Kidney (tissue), 14 donors: ENCODE data around the gene VSTM1. TPM values are rescaled to one million over a fixed set of nuclear protein-coding genes. Genes with fewer than 3 reads are reported as not detected.
A peak's percentile ranks its signal among the peaks of the same experiment; 100 is the strongest.
"Not testable (repeated sequence)": the region's sequence is repeated elsewhere in the genome, so short reads cannot be mapped to it uniquely, and the experiment has no call there.

Experiments used
- DNase-seq, 5 donors: peaks; one replicate each; pipeline ENCODE4 v3.0.0-alpha.2; 2013 to 2020
- FAIRE-seq: peaks from 2 replicates; lab custom pipeline; 2012; peaks lifted over from hg19 to GRCh38; lab: Jason Lieb, UNC
- H3K27ac ChIP-seq, 2 donors: one replicate each; pipeline ENCODE4 v1.7.0; 2013; ENCODE audit warnings: low read depth in 2 of 2, low read length in 2 of 2, inconsistent platforms in 1 of 2
- H3K27me3 ChIP-seq: one replicate; pipeline ENCODE4 v1.7.1; 2013; ENCODE audit warnings: low read length, inconsistent platforms; ENCODE audit not compliant: control insufficient read depth, insufficient read depth
- H3K36me3 ChIP-seq, 3 donors: one replicate each; pipeline versions ENCODE4 v1.7.0 to v1.7.1; 2013; ENCODE audit warnings: low read length in 3 of 3, control low read depth in 1 of 3, inconsistent platforms in 1 of 3; ENCODE audit not compliant: insufficient read depth in 3 of 3, control insufficient read depth in 2 of 3
- H3K4me1 ChIP-seq, 3 donors: one replicate each; pipeline versions ENCODE4 v1.7.0 to v1.7.1; 2013; ENCODE audit warnings: low read length in 3 of 3, inconsistent platforms in 1 of 3, low read depth in 1 of 3; ENCODE audit not compliant: control insufficient read depth in 2 of 3, insufficient read depth in 2 of 3
- H3K4me3 ChIP-seq, 3 donors: one replicate each; pipeline versions ENCODE4 v1.7.0 to v1.8.1; 2013; ENCODE audit warnings: low read length in 3 of 3, control low read depth in 1 of 3, inconsistent platforms in 1 of 3
- H3K9ac ChIP-seq, 3 donors: one replicate each; pipeline versions ENCODE4 v1.7.0 to v1.7.1; 2013; ENCODE audit warnings: low read length in 3 of 3, control low read depth in 1 of 3, inconsistent platforms in 1 of 3
- H3K9me3 ChIP-seq, 3 donors: one replicate each; pipeline versions ENCODE4 v1.7.0 to v1.7.1; 2013; ENCODE audit warnings: low read length in 3 of 3, control low read depth in 1 of 3, inconsistent platforms in 1 of 3; ENCODE audit not compliant: control insufficient read depth in 2 of 3, insufficient read depth in 1 of 3
- intact Hi-C: fragments of 100-400 bp; cut with DNase I; formaldehyde crosslinking; loops from one replicate; pipeline ENCODE4 v1.11.1; 2022
- polyA plus RNA-seq: library from polyadenylated mRNA; stranded (reverse); fragments of 350-450 nt; fragmentation: Illumina TruSeq; extraction: RNeasy Lipid Tissue Mini Kit (QIAGEN cat#74804); gene quantifications from one replicate; pipeline ENCODE4 v1.2.3, GENCODE V29; 2014; ENCODE audit warnings: low read depth, low replicate concordance; ENCODE audit not compliant: insufficient read depth
- total RNA-seq: library from RNA; stranded (reverse); fragmentation: NEBNext Ultra II Directional; extraction: Animal tissue kit (Norgen Biotek cat#: 25700); gene quantifications from one replicate; pipeline ENCODE4 v1.2.1, GENCODE V29; 2021
- TF ChIP-seq, protein P1 (sequence below): IDR thresholded peaks from 3 replicates; pipeline ENCODE4 v1.5.1; 2012; ENCODE audit warnings: mild to moderate bottlenecking, moderate library complexity, borderline replicate concordance; ENCODE audit not compliant: insufficient read depth; ENCODE audit errors: extremely low read depth
- donor health status: control.
- donor health status: control.
- donor health status: control.
- donor health status: control.
- donor health status: control.
- donor health status: DM: yes; HTN: yes; CAD: no.
- donor health status: Normal renal cell carcinoma (clear cell type).

VSTM1 gene
- total and polyA plus RNA-seq, 2 donors from 2014 or later = 0.35 to 1.0 TPM

DNA sequence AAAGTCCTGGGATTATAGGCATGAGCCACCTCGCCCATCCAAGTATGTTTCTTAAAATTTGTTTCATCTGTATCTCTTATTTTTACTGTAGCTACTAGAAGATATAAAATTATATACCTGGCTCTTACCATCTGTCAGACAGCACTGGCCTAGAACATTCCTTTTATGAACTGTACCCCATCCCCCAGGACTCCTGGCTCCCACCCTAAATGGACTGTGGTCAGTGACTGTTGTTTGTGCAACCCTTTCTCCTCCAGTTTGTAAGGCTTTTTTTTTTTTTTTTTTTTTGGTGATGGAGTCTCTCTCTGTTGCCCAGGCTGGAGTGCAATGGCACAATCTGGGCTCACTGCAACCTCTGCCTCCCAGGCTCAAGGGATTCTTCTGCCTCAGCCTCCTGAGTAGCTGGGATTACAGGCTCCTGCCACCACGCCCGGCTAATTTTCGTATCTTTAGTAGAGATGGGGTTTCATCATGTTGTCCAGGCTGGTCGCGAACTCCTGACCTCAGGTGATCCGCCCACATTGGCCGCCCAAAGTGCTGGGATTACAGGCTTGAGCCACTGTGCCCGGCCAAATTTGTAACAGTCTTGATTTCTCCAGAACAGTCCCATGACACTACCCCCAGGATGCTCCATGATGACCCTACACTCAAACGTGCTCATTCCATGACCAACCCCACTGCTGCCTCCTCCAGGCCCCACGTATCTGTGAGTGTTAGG lies 41.5 kb upstream of the VSTM1 start:
- H3K4me3 ChIP-seq = no peak overlapping the region
- TF ChIP-seq, protein P1, sequence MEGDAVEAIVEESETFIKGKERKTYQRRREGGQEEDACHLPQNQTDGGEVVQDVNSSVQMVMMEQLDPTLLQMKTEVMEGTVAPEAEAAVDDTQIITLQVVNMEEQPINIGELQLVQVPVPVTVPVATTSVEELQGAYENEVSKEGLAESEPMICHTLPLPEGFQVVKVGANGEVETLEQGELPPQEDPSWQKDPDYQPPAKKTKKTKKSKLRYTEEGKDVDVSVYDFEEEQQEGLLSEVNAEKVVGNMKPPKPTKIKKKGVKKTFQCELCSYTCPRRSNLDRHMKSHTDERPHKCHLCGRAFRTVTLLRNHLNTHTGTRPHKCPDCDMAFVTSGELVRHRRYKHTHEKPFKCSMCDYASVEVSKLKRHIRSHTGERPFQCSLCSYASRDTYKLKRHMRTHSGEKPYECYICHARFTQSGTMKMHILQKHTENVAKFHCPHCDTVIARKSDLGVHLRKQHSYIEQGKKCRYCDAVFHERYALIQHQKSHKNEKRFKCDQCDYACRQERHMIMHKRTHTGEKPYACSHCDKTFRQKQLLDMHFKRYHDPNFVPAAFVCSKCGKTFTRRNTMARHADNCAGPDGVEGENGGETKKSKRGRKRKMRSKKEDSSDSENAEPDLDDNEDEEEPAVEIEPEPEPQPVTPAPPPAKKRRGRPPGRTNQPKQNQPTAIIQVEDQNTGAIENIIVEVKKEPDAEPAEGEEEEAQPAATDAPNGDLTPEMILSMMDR = no peak
- H3K9me3 ChIP-seq = no peaks in the 10 kb centered on the region
- FAIRE-seq (no peak), DNase-seq (peak in 1 of 5 donors; percentile 61)
- H3K27ac ChIP-seq = no peak overlapping the region
- H3K4me1 ChIP-seq = peaks cover 0 to 5% (median 0%) of the 10 kb centered on the region in 3 donors
- no peak overlapping the region for H3K9ac ChIP-seq
- H3K27me3 ChIP-seq = no peaks in the 10 kb centered on the region
- peaks cover 0 to 12% (median 8%) of the 10 kb centered on the region in 3 donors for H3K36me3 ChIP-seq
- intact Hi-C loops = no loop called here

DNA sequence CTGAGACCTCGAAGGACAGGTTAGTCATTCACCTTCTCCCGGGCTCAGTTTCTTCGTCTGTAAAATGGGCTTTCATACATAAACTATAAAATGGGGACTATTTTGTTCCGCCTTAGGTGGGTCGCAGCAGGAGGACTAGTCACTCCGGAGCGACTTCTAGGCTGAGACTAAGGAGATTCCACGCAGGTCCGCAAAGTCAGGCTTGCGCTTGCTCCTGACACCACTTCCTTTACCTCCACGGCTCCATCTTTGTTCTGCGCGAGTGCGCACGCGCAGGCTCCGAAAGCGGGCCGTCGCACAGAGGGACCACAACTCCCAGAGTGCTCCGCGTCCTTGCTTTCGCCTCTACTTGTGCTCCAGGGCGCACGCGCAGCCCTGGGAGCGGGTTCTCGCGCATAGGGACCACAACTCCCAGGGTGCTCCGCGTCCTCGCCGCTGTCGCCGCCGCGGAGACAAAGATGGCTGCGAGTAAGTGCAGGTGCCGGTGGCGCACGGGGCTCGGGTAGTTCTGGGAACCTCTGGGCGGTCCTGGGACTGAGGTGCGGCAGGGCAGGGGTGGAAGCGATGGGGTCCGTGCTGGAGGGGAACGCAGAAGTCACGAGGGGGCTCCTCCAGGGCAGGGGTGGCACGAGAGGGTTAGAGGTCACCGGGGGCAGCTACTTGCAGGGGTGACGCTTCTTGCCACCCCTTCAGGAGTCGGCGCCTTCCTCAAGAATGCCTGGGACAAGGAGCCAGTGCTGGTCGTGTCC lies 38.9 kb upstream of the VSTM1 start, which contains the start of gene NDUFA3:
Gene NDUFA3 (plus strand): TSS at position 435 of the 749 bp plus-strand sequence. CDS start 24 bp downstream, at position 459.
- Histone ChIP-seq H3K27ac (peak within 1 kb of the TSS in 1 of 2 donors; percentile 72), H3K36me3 (peaks cover 0 to 4% (median 2%) of the 10 kb centered on the region in 3 donors), H3K4me3 (peak within 1 kb of the TSS; percentile 94 to 98 (median 96)), H3K4me1 (peaks cover 0 to 5% (median 0%) of the 10 kb centered on the region in 3 donors), H3K9ac (peak within 1 kb of the TSS; percentile 85 to 95 (median 91)), H3K9me3 (no peaks in the 10 kb centered on the region), H3K27me3 (no peaks in the 10 kb centered on the region)
- TF ChIP-seq, protein P1 = no peak
- no peak for FAIRE-seq
- peak; percentile 98 to 100 (median 99) for DNase-seq
- intact Hi-C loops = no loop called here

DNA sequence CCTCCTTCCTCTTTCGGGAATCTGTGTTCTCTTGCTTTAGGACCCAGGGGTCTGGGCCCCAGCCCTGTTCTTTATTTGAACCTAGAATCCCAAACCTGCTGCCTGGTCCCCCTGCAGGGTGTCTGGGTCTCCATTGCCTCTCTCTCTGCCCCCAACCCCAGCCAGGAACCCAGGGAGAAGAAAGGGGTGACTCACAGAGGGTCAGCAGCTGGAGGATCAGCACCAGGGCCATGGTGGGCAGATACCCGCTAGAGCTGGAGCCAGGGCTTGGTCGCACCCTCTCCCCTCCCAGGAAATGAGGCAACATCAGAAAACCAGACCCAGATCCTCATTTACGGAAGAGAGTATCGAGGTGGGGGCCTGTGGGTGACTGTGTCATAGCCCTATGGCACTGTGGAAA lies 36.9 kb upstream of the VSTM1 start, which contains the start of gene OSCAR:
Gene OSCAR (minus strand): TSS at position 243 of the 400 bp plus-strand sequence. CDS start 11 bp downstream, at position 232.
- DNase-seq (peak in 1 of 5 donors; percentile 65), FAIRE-seq (no peak)
- Histone ChIP-seq H3K27me3 (no peaks in the 10 kb centered on the region), H3K4me1 (peaks cover 0 to 5% (median 0%) of the 10 kb centered on the region in 3 donors), H3K27ac (no peak within 1 kb of the TSS), H3K4me3 (no peak within 1 kb of the TSS), H3K9me3 (no peaks in the 10 kb centered on the region), H3K36me3 (no peaks in the 10 kb centered on the region), H3K9ac (no peak within 1 kb of the TSS)
- TF ChIP-seq, protein P1 = no peak
- intact Hi-C loops = no loop called here

DNA sequence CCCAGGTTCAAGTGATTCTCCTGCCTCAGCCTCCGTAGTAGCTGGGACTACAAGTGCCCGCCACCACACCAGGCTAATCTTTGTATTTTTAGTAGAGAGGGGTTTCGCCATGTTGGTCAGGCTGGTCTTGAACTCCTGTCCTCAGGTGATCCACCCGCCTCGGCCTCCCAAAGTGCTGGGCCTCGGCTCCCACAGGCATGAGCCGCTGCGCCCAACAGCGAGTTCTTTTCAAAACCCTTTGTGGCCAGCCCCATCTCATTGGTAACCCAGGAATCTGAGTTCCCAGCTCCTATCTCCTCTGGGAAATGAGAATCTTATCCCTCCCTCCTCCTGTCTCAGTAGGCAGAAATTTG lies 36.2 kb upstream of the VSTM1 start:
- H3K4me1 ChIP-seq, intact Hi-C loops, H3K9me3 ChIP-seq, H3K36me3 ChIP-seq, H3K27ac ChIP-seq, H3K27me3 ChIP-seq, H3K4me3 ChIP-seq, H3K9ac ChIP-seq, FAIRE-seq: not testable (repeated sequence)
- peak in 1 of 5 donors; percentile 22 for DNase-seq
